ENCODE measurements around the gene SLC9B1.
"Not testable (repeated sequence)": the region's sequence is repeated elsewhere in the genome, so short reads cannot be mapped to it uniquely, and the experiment has no call there.

The SLC9B1 gene

GRCh38 chr4:103011378-103012025 is 8.0 kb downstream of the SLC9B1 start:
- no peak for DNase-seq (ENCODE audit: low read depth)

- no peak for DNase-seq (ENCODE audit: low read depth)
Observed at GRCh38 chr4:103010804-103011203, 8.7 kb downstream of the SLC9B1 start.

- peak; percentile 23 for DNase-seq (ENCODE audit: low read depth)
Observed at GRCh38 chr4:103008875-103009729, 10.4 kb downstream of the SLC9B1 start.

- no peak for DNase-seq (ENCODE audit: low read depth)
Observed at GRCh38 chr4:103002551-103002950, 17.0 kb downstream of the SLC9B1 start.

- DNase-seq (ENCODE audit: low read depth) = no peak
Observed at GRCh38 chr4:102994803-102995202, 24.7 kb downstream of the SLC9B1 start.

GRCh38 chr4:102993985-102994384 is 25.5 kb downstream of the SLC9B1 start:
- not testable (repeated sequence) for DNase-seq (ENCODE audit: low read depth)

GRCh38 chr4:102988429-102989020 is 31.0 kb downstream of the SLC9B1 start:
- DNase-seq (ENCODE audit: low read depth) = no peak

- no peak for DNase-seq (ENCODE audit: low read depth)
Observed at GRCh38 chr4:102981005-102981404, 38.5 kb downstream of the SLC9B1 start.

GRCh38 chr4:102961813-102962212 is 57.7 kb downstream of the SLC9B1 start:
- DNase-seq (ENCODE audit: low read depth) = not testable (repeated sequence)

- DNase-seq (ENCODE audit: low read depth) = no peak
Observed at GRCh38 chr4:102959496-102959895, 60.0 kb downstream of the SLC9B1 start.

GRCh38 chr4:102945066-102945465 is 74.4 kb downstream of the SLC9B1 start:
- no peak for DNase-seq (ENCODE audit: low read depth)

- not testable (repeated sequence) for DNase-seq (ENCODE audit: low read depth)
Observed at GRCh38 chr4:102938063-102938462, 81.4 kb downstream of the SLC9B1 start.

GRCh38 chr4:102935716-102936115 is 83.8 kb downstream of the SLC9B1 start:
- DNase-seq (ENCODE audit: low read depth) = no peak

- DNase-seq (ENCODE audit: low read depth) = not testable (repeated sequence)
Observed at GRCh38 chr4:102919697-102920096, 99.8 kb downstream of the SLC9B1 start.

- no peak for DNase-seq (ENCODE audit: low read depth)
Observed at GRCh38 chr4:102918859-102919258, 100.6 kb downstream of the SLC9B1 start.

GRCh38 chr4:102901804-102902203 is 117.7 kb downstream of the SLC9B1 start:
- no peak for DNase-seq (ENCODE audit: low read depth)

GRCh38 chr4:102897610-102898009 is 121.9 kb downstream of the SLC9B1 start:
- not testable (repeated sequence) for DNase-seq (ENCODE audit: low read depth)

- not testable (repeated sequence) for DNase-seq (ENCODE audit: low read depth)
Observed at GRCh38 chr4:102896547-102896946, 123.0 kb downstream of the SLC9B1 start.

GRCh38 chr4:102889866-102890265 is 129.6 kb downstream of the SLC9B1 start:
- DNase-seq (ENCODE audit: low read depth) = not testable (repeated sequence)

- not testable (repeated sequence) for DNase-seq (ENCODE audit: low read depth)
Observed at GRCh38 chr4:102888570-102888969, 130.9 kb downstream of the SLC9B1 start.

- DNase-seq (ENCODE audit: low read depth) = no peak
Observed at GRCh38 chr4:102883278-102883677, 136.2 kb downstream of the SLC9B1 start.

GRCh38 chr4:102881343-102881742 is 138.2 kb downstream of the SLC9B1 start:
- no peak for DNase-seq (ENCODE audit: low read depth)

GRCh38 chr4:102878901-102879300 is 140.6 kb downstream of the SLC9B1 start:
- DNase-seq (ENCODE audit: low read depth) = no peak
